Umbilical cord (tissue), 1 donor: ENCODE measurements around the gene CHRNB2. TPM values are rescaled to one million over a fixed set of nuclear protein-coding genes. Genes with fewer than 3 reads are reported as not detected.

ENCODE experiments used
- total RNA-seq: library from RNA; depleted of rRNA; stranded (reverse); fragments of >200 nt; gene quantifications from one replicate; pipeline ENCODE4 v1.2.3, GENCODE V29; 2014; ENCODE audit warnings: low replicate concordance; ENCODE audit not compliant: insufficient read depth

The CHRNB2 gene
- total RNA-seq, 1 donor from 2014 or later: 2.9 TPM

Other genes with a start within 250 kb of the CHRNB2 start
- gene AQP10, start 246.7 kb upstream of the CHRNB2 start, total RNA-seq: not detected
- gene ATP8B2, start 242.3 kb upstream of the CHRNB2 start, total RNA-seq: 107 TPM
- gene IL6R, start 162.4 kb upstream of the CHRNB2 start, total RNA-seq: 14.7 TPM
- not detected for gene TDRD10, start 65.6 kb upstream of the CHRNB2 start, total RNA-seq
- gene SHE, start 65.4 kb upstream of the CHRNB2 start, total RNA-seq: 3.4 TPM
- 13.7 TPM for gene UBE2Q1, start 9.1 kb upstream of the CHRNB2 start, total RNA-seq
- 41.9 TPM for gene ADAR, start 40.4 kb downstream of the CHRNB2 start, total RNA-seq